Vagina (tissue), 2 donors: ENCODE measurements around the gene KNL1.

Experiments used
- CTCF ChIP-seq, 3 experiments: fragments of 450-650 bp in 2 of 3; fragments of 200-600 bp in 1 of 3; sonication (generic) in 1 of 3; IDR thresholded peaks; one replicate each; pipeline ENCODE4 v1.5.1; 2017 to 2019; ENCODE audit warnings: antibody characterized with exemption in 3 of 3, mild to moderate bottlenecking in 2 of 3, moderate library complexity in 2 of 3
- POLR2A ChIP-seq, 2 donors: fragments of 450-650 bp; IDR thresholded peaks; one replicate each; pipeline ENCODE4 v1.6.1; 2017; ENCODE audit warnings: antibody characterized with exemption in 2 of 2, mild to moderate bottlenecking in 2 of 2, moderate library complexity in 2 of 2
- POLR2AphosphoS5 ChIP-seq, 2 donors: sonication (generic); formaldehyde crosslinking; IDR thresholded peaks; one replicate each; pipeline ENCODE4 v1.9.0; 2017; ENCODE audit warnings: antibody characterized with exemption in 2 of 2, mild to moderate bottlenecking in 2 of 2, low read depth in 1 of 2; ENCODE audit not compliant: insufficient read depth in 1 of 2

- no peak for TF ChIP-seq POLR2A (IDR thresholded peaks at IDR 0.05)
- no peak for TF ChIP-seq POLR2AphosphoS5 (IDR thresholded peaks at IDR 0.05; ENCODE audit: insufficient read depth in 1 of 2, low read depth in 1 of 2)
- no peak for TF ChIP-seq CTCF (IDR thresholded peaks at IDR 0.05)
Observed at GRCh38 chr15:40545457-40545856, 48.6 kb upstream of the KNL1 start.
